ENCODE data around the gene DENND1B. TPM values are rescaled to one million over a fixed set of nuclear protein-coding genes. Genes with fewer than 3 reads are reported as not detected.

Gene DENND1B
- total and polyA plus RNA-seq, 2 of the 8 experiments (the other 6 are each of a cell fraction or from before 2014, with no cell fraction given) = 0.74 to 3.3 TPM

DNA sequence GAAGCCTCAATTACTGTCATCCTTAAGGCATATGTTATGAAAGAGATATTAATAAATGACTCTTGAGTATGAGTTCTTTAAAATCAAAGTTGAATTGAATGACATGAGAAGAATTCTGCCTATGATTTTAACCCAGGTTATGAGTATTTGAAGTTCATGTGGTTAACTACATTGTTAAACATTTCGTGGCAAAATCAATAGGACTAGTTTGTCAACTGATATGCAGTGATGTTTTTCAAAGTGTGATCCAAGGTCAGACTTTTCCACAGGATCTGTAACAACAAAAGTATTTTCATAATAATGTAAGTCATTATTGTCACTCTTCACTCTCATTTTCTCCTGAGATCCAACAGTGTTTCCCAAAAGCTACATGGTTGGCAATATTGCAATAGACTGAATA lies 189.5 kb downstream of the DENND1B start:
- no peaks in the 10 kb centered on the region for H3K9me3 ChIP-seq (ENCODE audit: insufficient read depth in 2 of 2, low read depth in 1 of 2, low read length in 1 of 2)
- FAIRE-seq = no peak
- H4K8ac ChIP-seq (ENCODE audit: extremely low read depth, insufficient read depth, low read length) = no peak overlapping the region
- H3K4ac ChIP-seq (replicated peaks; ENCODE audit: insufficient read length, low read depth, low read length) = no peak overlapping the region
- no peak overlapping the region for H2BK15ac ChIP-seq (ENCODE audit: low read length)
- H3K56ac ChIP-seq (replicated peaks; ENCODE audit: insufficient read length, low read depth, low read length) = no peak overlapping the region
- H3K36me3 ChIP-seq (ENCODE audit: control insufficient read depth in 2 of 4, insufficient read depth in 4 of 4, low read length in 3 of 4) = no peaks in the 10 kb centered on the region
- H2BK12ac ChIP-seq (ENCODE audit: low read depth, low read length) = no peak overlapping the region
- WGBS, 2 experiments (ENCODE audit: extremely low coverage in 1 of 2, insufficient coverage in 1 of 2, insufficient read length in 1 of 2, insufficient replicate concordance in 2 of 2, low coverage in 1 of 2, low lambda C conversion rate in 2 of 2, missing lambda C conversion rate in 1 of 2) = 96% methylated on average over 1 of the region's 1 CpG; no CpG with 5 or more reads in 1 of the 2 experiments
- H3K79me1 ChIP-seq (ENCODE audit: low read depth, low read length) = no peaks in the 10 kb centered on the region
- H3K4me1 ChIP-seq (replicated peaks in 1 of 4; ENCODE audit: control insufficient read depth in 3 of 4, insufficient read depth in 4 of 4, low read length in 3 of 4) = no peaks in the 10 kb centered on the region
- H3K9ac ChIP-seq (replicated peaks in 1 of 4; ENCODE audit: extremely low read depth in 1 of 4, low read depth in 3 of 4, low read length in 3 of 4) = no peak overlapping the region
- no peak overlapping the region for H2BK120ac ChIP-seq (replicated peaks; ENCODE audit: low read depth, low read length)
- no peaks in the 10 kb centered on the region for H3K79me2 ChIP-seq (ENCODE audit: control insufficient read depth in 1 of 2, insufficient read depth in 2 of 2, low read length in 2 of 2)
- H4K20me1 ChIP-seq (replicated peaks in 1 of 2; ENCODE audit: control insufficient read depth in 1 of 2, insufficient read depth in 2 of 2, low read length in 2 of 2) = no peaks in the 10 kb centered on the region
- H3K23me2 ChIP-seq (ENCODE audit: low read depth, low read length) = no peaks in the 10 kb centered on the region
- H3K18ac ChIP-seq (ENCODE audit: extremely low read depth, low read length) = no peak overlapping the region
- H2BK20ac ChIP-seq (ENCODE audit: low read length) = no peak overlapping the region
- H2BK5ac ChIP-seq (ENCODE audit: low read depth, low read length) = no peak overlapping the region
- ChIA-PET POLR2A (ENCODE audit: partially characterized antibody) (no interaction called here), CTCF (ENCODE audit: partially characterized antibody) (no interaction called here)
- no peak for DNase-seq (ENCODE audit: low read depth in 1 of 2, low spot score in 2 of 2)
- H3K27me3 ChIP-seq (replicated peaks in 1 of 4; ENCODE audit: control insufficient read depth in 3 of 4, extremely low read depth in 1 of 4, insufficient read depth in 3 of 4, low read length in 3 of 4) = no peaks in the 10 kb centered on the region
- H3K23ac ChIP-seq (ENCODE audit: insufficient read length) = no peak overlapping the region
- H2AK5ac ChIP-seq (ENCODE audit: low read depth, low read length) = no peak overlapping the region
- H3K4me2 ChIP-seq (ENCODE audit: insufficient read depth in 1 of 2, low read depth in 2 of 2, low read length in 2 of 2) = no peak overlapping the region
- H4K5ac ChIP-seq (ENCODE audit: insufficient read length, low read depth, low read length) = no peak overlapping the region
- H4K91ac ChIP-seq (replicated peaks; ENCODE audit: insufficient read length, low read length) = no peak overlapping the region
- no peak overlapping the region for H2AFZ ChIP-seq (ENCODE audit: low read length)
- no peak overlapping the region for H3K4me3 ChIP-seq (ENCODE audit: extremely low read depth in 1 of 4, insufficient read depth in 2 of 4, low read depth in 3 of 4, low read length in 4 of 4)
- no peak overlapping the region for H3K14ac ChIP-seq (ENCODE audit: insufficient read length)
- H3K27ac ChIP-seq (ENCODE audit: low read depth, low read length) = no peak overlapping the region
- TF ChIP-seq, protein P1, sequence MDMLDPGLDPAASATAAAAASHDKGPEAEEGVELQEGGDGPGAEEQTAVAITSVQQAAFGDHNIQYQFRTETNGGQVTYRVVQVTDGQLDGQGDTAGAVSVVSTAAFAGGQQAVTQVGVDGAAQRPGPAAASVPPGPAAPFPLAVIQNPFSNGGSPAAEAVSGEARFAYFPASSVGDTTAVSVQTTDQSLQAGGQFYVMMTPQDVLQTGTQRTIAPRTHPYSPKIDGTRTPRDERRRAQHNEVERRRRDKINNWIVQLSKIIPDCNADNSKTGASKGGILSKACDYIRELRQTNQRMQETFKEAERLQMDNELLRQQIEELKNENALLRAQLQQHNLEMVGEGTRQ (IDR thresholded peaks at IDR 0.05; ENCODE audit: low read length) = no peak
- TF ChIP-seq EGR1 (IDR thresholded peaks at IDR 0.05; ENCODE audit: borderline replicate concordance, low read depth, low read length) = no peak
- no peak for TF ChIP-seq POLR2A (IDR thresholded peaks at IDR 0.05; ENCODE audit: control extremely low read depth in 1 of 2, low read depth in 2 of 2, low read length in 2 of 2)
- no peak for TF ChIP-seq SIX5 (IDR thresholded peaks at IDR 0.05; ENCODE audit: low read depth, low read length)
- no peak for TF ChIP-seq SIN3A (conservative IDR thresholded peaks at IDR 0.05 in 1 of 2, IDR thresholded peaks at IDR 0.05 in 1 of 2; ENCODE audit: low read depth in 1 of 2, low read length in 2 of 2)
- TF ChIP-seq SP2 (IDR thresholded peaks at IDR 0.05; ENCODE audit: low read length) = no peak
- no peak for TF ChIP-seq SAP30 (IDR thresholded peaks at IDR 0.05; ENCODE audit: insufficient read depth, insufficient replicate concordance, low read length)
- no peak for TF ChIP-seq HDAC2 (IDR thresholded peaks at IDR 0.05; ENCODE audit: borderline replicate concordance in 1 of 2, low read depth in 2 of 2, low read length in 2 of 2)
- no peak for TF ChIP-seq KDM5A (IDR thresholded peaks at IDR 0.05; ENCODE audit: low read length)
- no peak for TF ChIP-seq SUZ12 (IDR thresholded peaks at IDR 0.05; ENCODE audit: low read length)
- TF ChIP-seq KDM1A (IDR thresholded peaks at IDR 0.05; ENCODE audit: borderline replicate concordance, low read length) = no peak
- TF ChIP-seq CTBP2 (IDR thresholded peaks at IDR 0.05; ENCODE audit: borderline replicate concordance, insufficient read depth, insufficient read length, low read length) = no peak
- no peak for TF ChIP-seq NANOG (IDR thresholded peaks at IDR 0.05; ENCODE audit: insufficient read depth, low read depth, low read length, poor library complexity, severe bottlenecking)

All from H1 (cell line).